HG03520 (cell line): Measurements from ENCODE around the gene CENPL.
"Not testable (repeated sequence)": the region's sequence is repeated elsewhere in the genome, so short reads cannot be mapped to it uniquely, and the experiment has no call there.

Experiments
- ATAC-seq: cut with Tn5 transposase; IDR thresholded peaks from one replicate; pipeline ENCODE4 v1.9.1; 2021; ENCODE audit warnings: mild to moderate bottlenecking, moderate library complexity; ENCODE audit not compliant: unreplicated experiment

Gene CENPL

DNA sequence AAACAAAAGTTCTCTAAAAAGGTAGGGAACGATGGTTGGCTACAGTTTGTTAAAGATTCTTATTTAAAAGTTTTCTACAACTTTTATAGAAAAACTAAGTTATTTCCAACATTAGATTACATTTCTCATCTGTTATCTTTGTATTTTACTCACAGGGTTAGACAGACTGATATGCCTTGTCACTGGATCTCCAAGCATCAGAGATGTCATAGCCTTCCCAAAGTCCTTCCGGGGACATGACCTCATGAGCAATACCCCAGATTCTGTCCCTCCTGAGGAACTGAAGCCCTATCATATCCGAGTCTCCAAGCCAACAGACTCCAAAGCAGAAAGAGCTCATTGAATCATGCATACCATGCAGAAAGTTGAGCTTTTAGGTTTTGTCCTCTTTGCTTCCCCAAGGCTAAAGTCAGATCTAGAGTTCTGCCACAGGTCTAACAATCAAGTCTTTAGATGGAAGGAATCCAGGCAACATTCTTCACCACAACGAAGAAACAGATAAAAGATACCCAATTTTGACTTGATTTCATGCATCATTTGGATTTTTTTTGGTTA, 32.8 kb upstream of the CENPL start:
- no peak for ATAC-seq

DNA sequence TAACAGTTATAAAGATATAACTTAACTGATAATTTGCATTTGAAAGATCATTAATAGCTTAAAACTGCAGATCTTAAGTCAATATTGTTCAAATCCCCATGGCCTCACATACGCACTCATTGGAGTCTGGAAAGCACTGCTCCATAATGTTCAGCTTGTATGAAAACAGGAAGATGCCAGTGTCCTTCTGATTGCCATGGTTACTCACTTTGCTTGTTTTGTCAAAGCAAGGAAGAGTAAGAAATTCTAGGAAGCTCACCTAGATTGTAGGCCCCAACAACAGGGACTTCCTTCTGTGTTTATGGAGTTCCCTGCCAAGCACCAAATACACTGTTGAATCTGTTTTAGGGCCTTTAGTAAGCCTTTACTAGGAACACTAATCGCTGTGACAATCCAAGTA, 32.2 kb upstream of the CENPL start:
- no peak for ATAC-seq

DNA sequence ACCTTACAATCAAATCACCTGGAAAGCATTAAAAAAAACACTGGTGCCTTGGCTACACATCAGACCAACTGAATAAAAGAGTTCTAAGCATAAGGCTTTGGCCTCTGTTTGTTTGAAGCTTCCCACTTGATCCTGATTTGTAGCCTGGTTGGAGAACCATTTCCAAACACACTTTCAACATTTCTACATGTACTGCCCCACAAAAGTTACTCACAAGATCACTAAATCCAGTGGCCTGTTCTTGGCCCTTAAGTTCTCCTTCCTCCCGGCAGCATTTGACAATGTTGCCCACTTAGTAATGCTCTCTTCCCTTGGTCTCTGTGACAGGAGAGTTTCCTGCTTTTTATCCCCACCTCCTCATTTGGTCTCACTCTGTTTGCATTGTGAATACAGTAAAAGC, 31.3 kb upstream of the CENPL start:
- ATAC-seq = no peak

DNA sequence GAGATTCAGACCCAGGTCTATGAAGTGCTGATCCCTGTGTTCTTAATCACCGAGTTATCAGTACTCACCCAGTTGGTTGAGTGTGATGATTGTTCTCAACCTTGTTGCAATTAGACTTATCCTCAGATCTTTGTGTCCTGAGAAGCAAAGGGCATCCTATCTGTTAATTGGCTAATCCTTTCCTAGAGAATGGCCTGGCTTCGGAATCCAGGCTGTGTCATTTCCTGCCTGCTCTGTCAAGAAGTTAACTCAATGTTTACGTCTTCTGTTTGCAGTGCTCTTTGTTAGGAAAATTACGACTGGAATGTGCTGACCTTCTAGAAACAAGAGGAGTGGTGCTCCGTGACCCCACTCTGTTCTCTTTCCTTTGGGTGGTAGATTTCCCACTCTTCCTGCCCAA, 28.4 kb upstream of the CENPL start:
- no peak for ATAC-seq

DNA sequence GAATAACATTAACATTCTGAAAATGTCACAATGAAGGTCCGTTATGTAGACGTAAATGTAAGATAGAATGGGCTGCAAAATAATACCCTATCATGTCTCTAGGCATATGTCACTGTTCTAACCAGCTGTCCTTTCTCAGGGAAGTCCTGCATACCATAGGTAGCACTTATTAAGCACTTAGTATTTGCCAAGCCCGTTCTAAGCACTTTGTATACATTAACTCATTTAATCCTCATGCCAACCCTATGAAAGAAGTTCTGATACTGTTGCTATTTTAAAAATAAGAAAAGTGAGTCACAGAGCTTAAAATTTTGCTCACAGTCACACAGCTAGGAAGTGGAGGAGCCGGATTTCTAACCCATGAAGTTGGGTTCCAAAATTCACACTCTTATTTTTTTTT, 27.4 kb upstream of the CENPL start:
- no peak for ATAC-seq

DNA sequence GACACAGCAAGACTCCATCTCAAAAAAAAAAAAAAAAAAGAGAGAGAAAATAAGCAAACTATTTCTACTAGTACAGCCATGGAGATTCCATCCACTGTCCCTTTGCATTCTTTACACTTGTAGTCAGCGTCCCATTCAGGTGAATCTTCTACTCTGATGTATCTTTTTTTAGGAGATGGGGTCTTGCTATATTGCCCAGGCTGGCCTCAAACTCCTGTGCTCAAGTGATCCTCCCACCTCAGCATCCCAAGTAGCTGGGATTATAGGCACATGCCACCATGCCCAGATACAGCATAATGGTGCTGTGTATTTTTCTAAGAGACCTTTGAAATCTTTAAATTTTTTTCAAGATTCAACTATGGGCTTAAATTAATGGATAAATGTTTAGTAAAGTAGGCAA, 8.1 kb upstream of the CENPL start:
- no peak for ATAC-seq

DNA sequence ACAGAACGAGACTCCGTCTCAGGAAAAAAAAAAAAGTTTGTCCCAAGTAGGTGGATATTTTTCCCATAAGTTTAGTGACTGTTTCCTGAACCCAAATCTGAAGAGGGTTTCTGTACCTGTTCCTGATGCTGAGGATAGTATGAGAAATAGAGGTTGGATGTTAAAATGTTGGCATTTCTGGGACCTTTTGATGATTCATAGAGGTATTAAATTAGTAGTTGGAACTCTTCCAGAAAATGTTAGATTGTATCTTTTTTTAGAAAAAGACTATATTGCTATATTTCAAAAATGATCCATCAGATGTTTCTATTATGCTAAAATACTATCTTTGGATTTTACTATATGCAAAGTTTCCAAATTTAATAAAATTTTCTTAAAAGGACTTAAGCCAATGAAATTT, 2.9 kb upstream of the CENPL start:
- no peak for ATAC-seq

DNA sequence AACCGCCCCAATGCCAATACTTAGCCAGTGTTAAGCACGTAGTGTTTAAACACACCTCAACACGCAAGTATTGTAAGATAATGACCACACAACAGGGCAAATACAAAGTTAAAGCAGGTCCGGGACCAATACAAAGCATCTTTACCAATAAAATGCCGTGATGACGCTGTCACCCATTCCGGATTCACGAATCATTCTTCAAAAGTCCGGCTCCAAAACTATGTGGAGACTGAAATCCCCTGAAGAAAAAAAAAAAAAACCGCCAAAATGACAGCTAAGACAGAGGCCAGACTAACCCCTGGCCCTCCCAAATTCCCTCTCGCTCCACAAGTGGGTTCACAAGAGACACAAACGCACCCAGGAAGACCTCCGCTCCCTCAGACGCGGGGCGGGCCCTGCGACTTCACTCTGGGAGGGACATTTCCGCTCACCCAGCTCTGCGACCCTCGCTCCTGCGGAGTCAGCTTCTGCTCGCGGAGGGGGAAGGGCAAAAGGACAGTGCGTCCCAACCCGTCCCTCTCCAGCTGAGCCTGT, 835 bp downstream of the CENPL start:
- peak; percentile 37 for ATAC-seq

DNA sequence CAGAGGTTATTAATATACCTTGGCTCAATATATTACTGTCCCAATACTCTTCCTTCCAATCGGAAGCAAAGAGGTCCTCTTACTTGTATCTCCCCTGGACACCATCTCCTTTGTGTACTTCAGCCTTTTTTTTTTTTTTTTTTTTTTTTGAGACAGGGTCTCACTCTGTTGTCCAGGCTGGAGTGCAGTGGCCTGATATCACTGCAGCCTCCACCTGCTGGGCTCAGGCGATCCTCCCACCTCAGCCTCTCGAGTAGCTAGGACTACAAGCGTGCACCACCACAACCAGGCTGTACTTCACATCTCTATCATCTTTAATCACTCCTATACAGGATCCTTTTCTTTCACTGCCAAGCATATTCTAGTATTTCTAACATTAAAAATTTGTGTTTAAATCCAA, 3.0 kb downstream of the CENPL start:
- no peak for ATAC-seq

DNA sequence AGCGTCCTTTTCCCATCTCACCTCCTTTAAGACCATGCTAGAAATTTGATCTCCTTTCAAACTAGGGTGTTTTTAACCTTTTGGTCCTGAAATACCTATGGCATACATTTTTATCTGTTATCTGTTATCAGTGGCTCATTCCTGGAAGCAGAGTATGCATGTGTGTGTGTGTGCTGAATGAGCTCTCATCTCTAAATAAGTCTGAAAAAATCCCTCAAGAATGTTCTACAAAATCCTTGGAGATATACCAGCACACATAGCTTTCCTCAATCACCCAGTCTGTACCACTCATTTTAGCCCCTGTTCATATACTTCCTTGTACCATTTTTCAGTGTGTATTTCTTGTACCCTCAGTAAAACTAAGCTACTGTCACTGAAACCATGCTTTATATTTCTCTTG, 6.2 kb downstream of the CENPL start:
- no peak for ATAC-seq

DNA sequence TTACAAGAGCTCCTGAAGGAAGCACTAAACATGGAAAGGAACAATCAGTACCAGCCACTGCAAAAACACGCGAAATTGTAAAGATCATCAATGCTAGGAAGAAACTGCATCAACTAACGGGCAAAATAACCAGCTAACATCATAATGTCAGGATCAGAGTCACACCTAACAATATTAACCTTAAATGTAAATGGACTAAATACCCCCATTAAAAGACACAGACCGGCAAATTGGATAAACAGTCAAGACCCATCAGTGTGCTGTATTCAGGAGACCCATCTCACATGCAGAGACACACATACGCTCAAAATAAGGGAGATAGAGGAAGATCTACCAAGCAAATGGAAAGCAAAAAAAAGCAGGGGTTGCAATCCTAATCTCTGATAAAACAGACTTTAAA, 11.0 kb downstream of the CENPL start:
- ATAC-seq = not testable (repeated sequence)

DNA sequence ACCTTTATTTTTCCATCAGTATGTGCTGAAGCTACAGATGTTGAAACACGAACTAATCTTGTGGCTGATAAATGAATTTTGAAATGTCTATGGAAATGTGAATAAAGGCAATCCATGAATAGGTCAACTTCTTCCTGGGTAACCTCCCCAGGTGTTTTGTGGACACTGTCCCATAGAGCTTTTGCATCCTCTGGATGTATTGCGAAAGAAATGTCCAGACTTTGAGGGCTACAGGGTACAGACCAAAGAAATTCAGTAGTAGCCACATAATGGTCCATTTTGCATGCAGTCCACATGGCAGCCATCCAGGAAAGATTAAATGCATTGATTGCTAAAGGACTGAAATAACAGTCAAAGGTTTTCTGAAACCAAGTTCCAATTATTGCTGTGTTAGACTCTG, 21.7 kb downstream of the CENPL start:
- no peak for ATAC-seq

DNA sequence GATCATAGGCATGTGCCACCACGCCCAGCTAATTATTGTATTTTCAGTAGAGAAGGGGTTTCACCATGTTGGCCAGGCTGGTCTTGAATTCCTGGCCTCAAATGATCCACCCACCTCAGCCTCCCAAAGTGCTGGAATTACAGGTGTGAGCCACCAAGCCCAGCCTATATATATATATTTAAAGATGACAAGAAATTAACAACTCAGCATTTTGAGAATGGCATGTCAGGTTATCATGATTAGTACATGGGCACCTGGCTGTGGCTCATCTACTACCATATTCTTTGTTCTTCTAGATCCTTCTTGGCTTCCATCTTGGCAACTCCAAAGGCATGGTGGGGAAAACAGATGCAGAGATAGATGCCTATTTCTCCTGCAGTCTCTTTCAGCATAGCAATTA, 24.7 kb downstream of the CENPL start:
- ATAC-seq = not testable (repeated sequence)

DNA sequence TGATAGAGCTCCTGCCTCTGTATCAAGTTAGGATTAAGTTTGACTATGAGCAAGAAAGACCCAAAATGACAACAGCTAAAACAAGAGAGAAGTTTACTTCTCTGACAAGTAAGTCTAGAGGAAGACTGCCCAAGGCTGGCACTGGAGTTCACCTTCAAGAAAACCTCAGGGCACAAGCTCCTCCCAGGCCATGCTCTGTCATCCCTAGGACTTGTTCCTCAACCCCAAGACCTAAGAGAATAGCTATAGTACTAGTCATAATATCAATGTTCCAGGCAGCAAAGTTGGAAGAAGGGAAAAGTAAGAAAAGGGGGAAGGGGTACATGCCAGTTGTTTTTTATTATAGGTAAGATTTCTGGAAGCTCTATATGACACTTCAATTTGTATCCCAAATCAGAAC, 26.6 kb downstream of the CENPL start:
- no peak for ATAC-seq

DNA sequence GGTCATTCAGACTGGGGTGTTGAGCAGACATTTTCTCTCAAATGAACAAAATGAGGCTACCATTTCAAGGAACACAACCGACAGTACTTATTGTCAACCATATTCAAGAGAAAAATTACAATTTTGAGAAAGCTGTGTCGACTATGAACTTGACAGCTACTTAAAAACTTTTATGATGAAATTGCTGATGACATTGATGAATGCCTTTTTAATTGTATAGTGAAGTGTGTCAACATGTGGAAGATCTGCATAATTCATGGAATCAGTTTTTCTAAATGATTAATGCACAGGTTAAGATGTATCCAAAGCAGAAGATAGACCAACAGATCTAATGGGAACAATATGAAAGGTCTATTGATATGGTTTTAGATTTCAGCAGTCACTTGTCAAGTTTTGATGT, 34.8 kb downstream of the CENPL start:
- ATAC-seq = no peak

DNA sequence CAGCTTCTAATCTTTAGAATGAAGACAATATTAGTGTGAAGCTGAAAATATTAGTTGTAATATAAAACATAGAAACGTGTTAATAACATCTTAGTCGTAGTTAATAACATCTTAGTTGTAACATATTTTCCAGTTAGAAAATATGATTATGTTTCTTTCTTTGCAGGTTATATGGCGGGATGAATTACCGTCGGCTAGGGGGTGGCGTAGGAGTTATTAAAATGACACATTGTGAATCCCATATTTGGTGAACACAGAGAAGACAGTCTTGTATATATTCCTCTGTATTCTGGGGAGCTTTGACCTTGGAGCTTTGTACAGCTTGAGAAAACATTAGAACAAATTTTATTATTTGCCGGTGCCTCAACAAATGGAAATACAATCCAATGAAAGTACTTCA, 39.7 kb downstream of the CENPL start:
- ATAC-seq = no peak

DNA sequence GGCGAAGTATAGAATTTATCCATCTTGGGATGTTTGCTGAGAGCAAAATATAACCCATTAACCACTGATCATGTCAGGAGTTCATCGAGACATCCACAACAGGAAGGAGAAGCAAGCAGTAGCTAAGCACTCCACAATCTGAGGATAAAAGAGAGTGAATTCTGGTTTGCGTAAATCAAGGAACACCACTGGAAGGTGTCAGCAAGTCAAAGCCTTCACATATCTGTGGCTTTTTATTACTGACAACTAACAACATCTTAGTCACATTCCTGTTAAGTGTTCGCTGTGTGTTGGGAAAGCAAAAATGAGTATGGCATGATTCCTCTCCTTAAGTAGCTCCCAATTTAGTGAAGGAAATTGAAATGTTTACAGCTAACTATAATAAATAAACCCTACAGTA, 44.7 kb downstream of the CENPL start:
- ATAC-seq = no peak

DNA sequence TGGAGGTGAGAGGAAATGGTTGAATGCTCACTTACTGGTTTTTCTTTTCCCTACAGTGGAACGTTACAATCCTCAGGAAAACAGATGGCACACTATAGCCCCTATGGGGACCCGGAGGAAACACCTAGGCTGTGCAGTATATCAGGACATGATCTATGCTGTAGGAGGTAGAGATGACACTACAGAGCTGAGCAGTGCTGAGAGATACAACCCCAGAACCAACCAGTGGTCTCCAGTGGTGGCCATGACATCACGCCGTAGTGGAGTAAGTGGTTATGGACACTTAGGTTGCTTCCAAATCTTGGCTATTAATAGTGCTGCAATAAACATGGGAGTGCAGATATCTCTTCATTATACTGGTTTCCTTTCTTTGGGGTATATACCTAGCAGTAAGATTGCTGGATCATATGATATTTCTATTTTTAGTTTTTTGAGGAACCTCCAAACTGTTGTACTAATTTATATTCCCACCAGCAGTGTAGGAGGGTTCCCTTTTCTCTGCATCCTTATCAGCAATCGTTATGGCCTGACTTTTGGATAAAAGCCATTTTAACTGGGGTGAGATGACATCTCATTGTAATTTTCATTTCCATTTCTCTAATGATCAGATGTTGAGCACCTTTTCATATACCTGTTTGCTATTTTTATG, 49.0 kb downstream of the CENPL start:
- no peak for ATAC-seq

DNA sequence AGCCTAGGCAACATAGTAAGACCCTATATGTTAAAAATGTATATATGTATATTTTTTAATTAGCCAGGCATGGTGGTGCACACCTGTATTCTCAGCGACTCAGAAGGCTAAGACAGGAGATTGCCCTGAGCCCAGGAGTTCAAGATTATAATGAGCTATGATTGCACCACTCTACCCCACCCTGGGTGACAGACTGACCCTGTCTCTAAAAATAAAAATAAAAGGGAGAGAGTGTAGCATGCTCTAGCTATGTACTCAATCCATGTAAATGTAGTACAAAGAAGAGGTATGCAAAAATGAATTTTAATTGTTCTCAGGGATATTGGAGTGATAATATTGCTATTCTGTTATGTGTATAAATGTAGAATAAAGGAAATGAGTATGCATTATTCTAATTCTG, 53.1 kb downstream of the CENPL start:
- ATAC-seq = no peak

DNA sequence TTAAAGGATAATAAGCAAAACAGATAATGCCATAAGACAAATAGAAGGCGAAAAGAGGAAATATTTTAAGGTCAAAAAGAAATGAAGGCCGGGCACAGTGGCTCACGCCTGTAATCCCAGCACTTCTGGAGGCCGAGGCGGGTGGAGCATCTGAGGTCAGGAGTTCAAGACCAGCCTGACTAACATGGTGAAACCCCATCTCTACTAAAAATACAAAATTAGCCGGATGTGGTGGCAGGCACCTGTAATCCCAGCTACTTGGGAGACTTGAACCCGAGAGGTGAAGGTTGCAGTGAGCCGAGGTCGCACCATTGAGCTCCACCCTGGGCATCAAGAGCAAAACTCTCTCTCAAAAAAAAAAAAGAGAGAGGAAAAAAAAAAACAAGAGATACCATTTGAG, 54.4 kb downstream of the CENPL start:
- not testable (repeated sequence) for ATAC-seq

DNA sequence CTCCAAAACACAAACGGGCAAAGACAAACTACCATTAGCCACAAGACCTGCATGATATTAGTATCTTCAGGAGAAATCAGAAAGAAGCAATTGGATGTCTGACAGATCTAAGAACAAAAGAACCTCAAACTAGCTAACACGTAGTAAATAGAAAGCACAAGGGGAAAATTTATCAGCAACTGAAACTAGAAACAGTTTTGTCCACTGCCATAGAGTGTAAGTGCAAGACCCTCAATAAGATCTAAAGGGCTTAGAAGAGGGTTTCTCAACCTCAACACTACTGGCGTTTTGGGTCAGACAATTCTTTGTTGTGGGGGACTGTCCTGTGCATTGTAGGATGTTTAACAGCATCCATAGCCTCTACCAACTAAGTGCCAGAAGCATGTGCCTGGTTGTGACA, 55.9 kb downstream of the CENPL start:
- ATAC-seq = no peak

DNA sequence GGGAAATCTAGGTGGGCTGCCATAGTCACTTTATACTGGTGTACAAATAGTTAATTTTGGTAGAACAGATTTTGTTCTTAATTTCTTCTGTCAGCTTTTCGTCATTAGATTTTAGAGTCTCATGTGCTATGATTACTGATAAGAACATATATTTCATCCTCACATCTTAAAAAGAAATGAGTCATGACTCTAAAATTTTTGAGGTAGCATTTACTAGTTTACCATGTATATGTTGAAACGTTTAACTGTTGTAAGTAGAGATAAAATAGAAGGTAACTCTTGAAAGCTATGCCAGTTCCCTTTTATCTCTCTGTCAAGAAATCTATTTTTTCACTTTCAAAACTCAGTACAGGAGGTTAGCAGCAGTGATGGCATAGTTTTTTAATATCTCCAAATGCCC, 56.5 kb downstream of the CENPL start:
- ATAC-seq = no peak

DNA sequence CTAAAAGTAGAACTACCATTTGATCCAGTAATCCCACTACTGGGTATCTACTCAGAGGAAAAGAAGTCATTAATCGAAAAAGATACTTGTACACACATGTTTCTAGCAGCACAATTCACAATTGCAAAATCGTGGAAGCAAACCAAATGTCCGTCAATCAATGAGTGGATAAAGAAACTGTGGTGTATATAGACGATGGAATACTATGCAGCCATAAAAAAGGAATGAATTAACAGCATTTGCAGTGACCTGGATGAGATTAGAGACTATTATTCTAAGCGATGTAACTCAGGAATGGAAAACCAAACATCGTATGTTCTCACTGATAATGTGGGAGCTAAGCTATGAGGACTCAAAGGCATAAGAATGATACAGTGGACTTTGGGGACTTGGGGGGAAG, 60.4 kb downstream of the CENPL start:
- ATAC-seq = not testable (repeated sequence)
